Stimulated activated naive B cell treated with anti-CD40 and anti-IgM and Interleukin-4, amounts not matched to agents 10 μg/mL and 1 μg/mL and 100 μg/mL, for 72 hours (primary cell): ENCODE results near the gene CLEC4D.
A peak's percentile ranks its signal among the peaks of the same experiment; 100 is the strongest.
"Not testable (repeated sequence)": the region's sequence is repeated elsewhere in the genome, so short reads cannot be mapped to it uniquely, and the experiment has no call there.

Source experiments
- ATAC-seq, 2 donors: fragments of 150-1000 bp; cut with Tn5 transposase; replicated peaks; 2 replicates each; pipeline ENCODE4 v1.10.0; 2021; ENCODE audit warnings: moderate library complexity in 1 of 2
- DNase-seq: peaks from one replicate; pipeline ENCODE4 v3.0.0; 2021
- H3K27ac Mint-ChIP-seq: one replicate; pipeline ENCODE4 v1.8.0; 2022; ENCODE audit warnings: mild to moderate bottlenecking, mixed read lengths
- H3K27me3 Mint-ChIP-seq, 2 donors: one replicate each; pipeline ENCODE4 v1.8.0; 2022; ENCODE audit warnings: mixed read lengths in 2 of 2
- H3K36me3 Mint-ChIP-seq, 2 donors: one replicate each; pipeline ENCODE4 v1.8.0; 2022; ENCODE audit warnings: mixed read lengths in 2 of 2, mild to moderate bottlenecking in 1 of 2
- H3K4me1 Mint-ChIP-seq, 2 donors: one replicate each; pipeline ENCODE4 v1.8.0; 2022; ENCODE audit warnings: mixed read lengths in 2 of 2, mild to moderate bottlenecking in 1 of 2
- H3K4me3 Mint-ChIP-seq, 2 donors: one replicate each; pipeline ENCODE4 v1.8.0; 2022; ENCODE audit warnings: mild to moderate bottlenecking in 2 of 2, mixed read lengths in 2 of 2, moderate library complexity in 1 of 2
- H3K9me3 Mint-ChIP-seq, 2 donors: one replicate each; pipeline ENCODE4 v1.8.0; 2022; ENCODE audit warnings: mixed read lengths in 2 of 2, mild to moderate bottlenecking in 1 of 2

The CLEC4D gene

GRCh38 chr12:8549381-8549780, 36.1 kb downstream of the CLEC4D start:
- Mint-ChIP-seq H3K9me3 (no peaks in the 10 kb centered on the region), H3K27me3 (peaks cover 13 to 18% of the 10 kb centered on the region in 2 donors), H3K4me1 (peaks cover 0 to 3% of the 10 kb centered on the region in 2 donors), H3K36me3 (no peaks in the 10 kb centered on the region), H3K27ac (no peak overlapping the region), H3K4me3 (no peak overlapping the region)
- no peak for ATAC-seq
- DNase-seq = no peak

GRCh38 chr12:8553088-8553627, 39.9 kb downstream of the CLEC4D start:
- Mint-ChIP-seq H3K27ac (no peak overlapping the region), H3K9me3 (no peaks in the 10 kb centered on the region), H3K36me3 (no peaks in the 10 kb centered on the region), H3K4me1 (peaks cover 1 to 5% of the 10 kb centered on the region in 2 donors), H3K4me3 (no peak overlapping the region), H3K27me3 (peaks cover 5 to 12% of the 10 kb centered on the region in 2 donors)
- no peak for DNase-seq
- ATAC-seq = no peak

GRCh38 chr12:8554451-8555195, 41.3 kb downstream of the CLEC4D start:
- H3K36me3 Mint-ChIP-seq = no peaks in the 10 kb centered on the region
- peaks cover 0 to 5% of the 10 kb centered on the region in 2 donors for H3K4me1 Mint-ChIP-seq
- H3K27ac Mint-ChIP-seq = no peak overlapping the region
- H3K9me3 Mint-ChIP-seq = no peaks in the 10 kb centered on the region
- H3K27me3 Mint-ChIP-seq = peaks cover 5 to 17% of the 10 kb centered on the region in 2 donors
- no peak for ATAC-seq
- no peak overlapping the region for H3K4me3 Mint-ChIP-seq
- DNase-seq = no peak

GRCh38 chr12:8556531-8557097, 43.3 kb downstream of the CLEC4D start:
- H3K9me3 Mint-ChIP-seq = no peaks in the 10 kb centered on the region
- no peak overlapping the region for H3K27ac Mint-ChIP-seq
- H3K27me3 Mint-ChIP-seq = peaks cover 19 to 22% of the 10 kb centered on the region in 2 donors
- no peaks in the 10 kb centered on the region for H3K36me3 Mint-ChIP-seq
- DNase-seq (no peak), ATAC-seq (peak in 1 of 2 donors; percentile 31)
- H3K4me3 Mint-ChIP-seq = no peak overlapping the region
- H3K4me1 Mint-ChIP-seq = peaks cover 0 to 5% of the 10 kb centered on the region in 2 donors

GRCh38 chr12:8559676-8560075, 46.4 kb downstream of the CLEC4D start:
- Mint-ChIP-seq H3K4me1 (peaks cover 1 to 5% of the 10 kb centered on the region in 2 donors), H3K27ac (no peak overlapping the region), H3K27me3 (peaks cover 14 to 15% of the 10 kb centered on the region in 2 donors), H3K9me3 (peaks cover 5 to 12% of the 10 kb centered on the region in 2 donors), H3K36me3 (no peaks in the 10 kb centered on the region), H3K4me3 (no peak overlapping the region)
- ATAC-seq (no peak), DNase-seq (no peak)

DNA sequence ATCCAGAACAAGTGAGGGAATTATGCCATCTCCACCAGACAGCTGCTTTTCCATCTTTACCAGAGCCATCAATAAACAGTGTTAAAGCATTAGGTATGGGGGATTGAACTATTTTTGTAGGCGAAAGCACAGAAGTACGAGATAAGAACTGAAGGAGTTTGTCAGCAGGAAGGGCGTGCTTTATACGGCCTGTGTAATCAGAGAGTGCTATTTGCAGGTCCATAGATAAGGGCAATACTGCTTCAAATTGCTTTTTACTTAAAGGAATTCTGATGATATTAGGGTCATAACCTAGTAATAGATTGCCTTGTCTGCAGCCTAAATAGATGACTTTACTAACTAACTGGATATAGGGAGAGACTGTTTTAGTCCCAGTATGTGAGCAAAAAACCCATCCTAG, 47.7 kb downstream of the CLEC4D start:
- no peak for ATAC-seq
- H3K9me3 Mint-ChIP-seq = peaks cover 5 to 12% of the 10 kb centered on the region in 2 donors
- H3K4me3 Mint-ChIP-seq = no peak overlapping the region
- peaks cover 1 to 5% of the 10 kb centered on the region in 2 donors for H3K4me1 Mint-ChIP-seq
- peaks cover 14 to 15% of the 10 kb centered on the region in 2 donors for H3K27me3 Mint-ChIP-seq
- H3K27ac Mint-ChIP-seq = no peak overlapping the region
- no peaks in the 10 kb centered on the region for H3K36me3 Mint-ChIP-seq
- DNase-seq = no peak

DNA sequence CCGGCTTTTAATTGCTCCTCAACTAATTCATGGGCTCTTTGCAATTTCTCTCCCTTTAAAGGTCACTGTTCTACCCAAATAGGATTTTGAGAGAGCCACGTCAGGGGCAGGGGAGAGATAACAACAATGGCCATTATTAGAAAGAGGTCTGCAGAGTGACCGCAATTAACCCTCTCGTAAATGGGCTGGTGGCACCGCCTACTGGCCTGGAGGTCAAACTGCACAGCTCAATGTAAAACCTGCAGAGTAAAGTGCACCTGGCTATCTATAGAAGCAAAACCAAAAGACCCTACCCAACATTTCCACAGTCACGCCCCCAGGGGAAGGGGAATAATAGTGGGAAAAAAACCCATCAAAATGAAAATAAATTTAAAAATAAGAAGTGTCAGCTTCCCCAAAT, 49.0 kb downstream of the CLEC4D start:
- Mint-ChIP-seq H3K4me1 (peaks cover 0 to 1% of the 10 kb centered on the region in 2 donors), H3K36me3 (peaks cover 0 to 2% of the 10 kb centered on the region in 2 donors), H3K27me3 (peaks cover 14 to 15% of the 10 kb centered on the region in 2 donors), H3K27ac (no peak overlapping the region), H3K4me3 (no peak overlapping the region), H3K9me3 (peaks cover 9 to 14% of the 10 kb centered on the region in 2 donors)
- DNase-seq (no peak), ATAC-seq (no peak)

DNA sequence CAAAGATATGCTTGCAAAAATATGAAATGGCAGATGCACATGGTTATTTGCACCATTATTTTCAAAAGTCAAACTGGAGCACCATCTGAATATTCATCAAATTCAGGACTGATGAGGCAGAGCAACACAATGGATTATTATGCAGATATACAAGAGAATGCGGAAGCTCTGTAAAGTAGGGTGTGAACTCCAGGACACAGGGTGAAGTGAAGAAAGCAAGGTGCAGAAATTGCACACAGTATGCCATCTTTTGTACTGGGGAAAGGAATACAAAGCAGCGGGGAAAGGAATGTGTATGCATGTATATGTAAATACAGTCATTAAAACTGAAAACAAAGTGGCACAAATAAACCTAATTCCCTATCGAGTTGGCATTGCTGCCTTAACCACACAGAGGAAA, 50.1 kb downstream of the CLEC4D start:
- Mint-ChIP-seq H3K4me1 (peaks cover 0 to 1% of the 10 kb centered on the region in 2 donors), H3K27ac (no peak overlapping the region), H3K36me3 (peaks cover 0 to 2% of the 10 kb centered on the region in 2 donors), H3K4me3 (no peak overlapping the region), H3K9me3 (peaks cover 10 to 16% of the 10 kb centered on the region in 2 donors), H3K27me3 (peaks cover 14 to 15% of the 10 kb centered on the region in 2 donors)
- DNase-seq (no peak), ATAC-seq (no peak)

- peaks cover 10 to 16% of the 10 kb centered on the region in 2 donors for H3K9me3 Mint-ChIP-seq
- H3K4me1 Mint-ChIP-seq = peaks cover 0 to 1% of the 10 kb centered on the region in 2 donors
- no peak for DNase-seq
- no peak overlapping the region for H3K27ac Mint-ChIP-seq
- no peak overlapping the region for H3K4me3 Mint-ChIP-seq
- ATAC-seq = no peak
- H3K36me3 Mint-ChIP-seq = peaks cover 0 to 2% of the 10 kb centered on the region in 2 donors
- H3K27me3 Mint-ChIP-seq = peaks cover 9 to 14% of the 10 kb centered on the region in 2 donors
Observed at GRCh38 chr12:8564656-8565055, 51.4 kb downstream of the CLEC4D start.

DNA sequence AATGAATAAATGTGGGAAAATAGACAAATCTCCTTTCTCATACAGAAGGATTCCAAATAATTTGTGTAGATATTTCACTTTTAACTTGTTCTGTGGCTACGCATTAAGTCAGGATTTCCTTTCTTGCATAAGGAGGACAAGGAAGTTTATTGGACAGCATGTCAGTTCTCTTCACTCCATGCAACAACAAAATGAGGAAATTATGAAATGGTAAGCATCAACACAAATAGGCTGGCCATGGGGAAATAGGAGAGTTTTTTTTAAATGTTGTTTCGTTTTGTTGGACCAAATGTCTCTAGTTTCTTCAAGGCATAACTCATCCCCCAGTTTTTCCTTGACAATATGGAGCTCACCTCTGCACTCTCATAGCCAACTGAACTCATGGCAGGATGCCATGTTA, 52.7 kb downstream of the CLEC4D start:
- not testable (repeated sequence) for H3K4me1 Mint-ChIP-seq, ATAC-seq, H3K36me3 Mint-ChIP-seq, H3K27me3 Mint-ChIP-seq, DNase-seq, H3K27ac Mint-ChIP-seq, H3K4me3 Mint-ChIP-seq
- H3K9me3 Mint-ChIP-seq = peaks cover 10 to 16% of the 10 kb centered on the region in 2 donors

DNA sequence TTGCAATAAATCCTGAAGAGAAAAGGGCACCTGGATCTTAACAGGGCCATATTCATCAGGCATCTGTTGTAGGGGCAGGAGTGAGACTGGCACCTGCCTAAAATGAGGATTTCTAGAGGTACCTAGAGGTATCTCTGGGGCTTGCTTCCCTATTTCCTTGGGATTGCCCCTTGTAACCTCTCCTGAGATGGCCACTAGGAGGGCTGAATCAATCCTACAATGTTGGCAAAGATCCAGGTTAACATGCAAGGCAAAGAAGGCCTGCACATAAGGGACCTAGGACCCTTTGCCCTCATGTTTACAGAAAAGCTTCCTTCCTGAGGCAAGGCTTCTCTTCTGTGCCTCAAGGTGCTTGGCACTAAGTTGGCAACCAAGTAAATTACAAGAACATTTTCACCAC, 53.2 kb downstream of the CLEC4D start:
- Mint-ChIP-seq H3K27me3 (peaks cover 0 to under 1% of the 10 kb centered on the region in 2 donors), H3K27ac (no peak overlapping the region), H3K9me3 (peaks cover 10 to 16% of the 10 kb centered on the region in 2 donors), H3K4me1 (peaks cover 0 to 1% of the 10 kb centered on the region in 2 donors), H3K4me3 (no peak overlapping the region), H3K36me3 (peaks cover 0 to 2% of the 10 kb centered on the region in 2 donors)
- no peak for ATAC-seq
- DNase-seq = no peak
